Measurements from ENCODE around the gene ST3GAL4.
A peak's percentile ranks its signal among the peaks of the same experiment; 100 is the strongest.
"Not testable (repeated sequence)": the region's sequence is repeated elsewhere in the genome, so short reads cannot be mapped to it uniquely, and the experiment has no call there.

The ST3GAL4 gene

GRCh38 chr11:126366064-126366822 is 10.8 kb downstream of the ST3GAL4 start:
- no peak for DNase-seq

GRCh38 chr11:126366823-126367654 is 11.6 kb downstream of the ST3GAL4 start:
- DNase-seq: not testable (repeated sequence)

- not testable (repeated sequence) for DNase-seq
Observed at GRCh38 chr11:126367806-126368205, 12.3 kb downstream of the ST3GAL4 start.

- DNase-seq: not testable (repeated sequence)
Observed at GRCh38 chr11:126368336-126369119, 13.0 kb downstream of the ST3GAL4 start.

GRCh38 chr11:126370016-126370415 is 14.5 kb downstream of the ST3GAL4 start:
- no peak for DNase-seq

- DNase-seq: no peak
Observed at GRCh38 chr11:126371595-126371994, 16.1 kb downstream of the ST3GAL4 start.

- not testable (repeated sequence) for DNase-seq
Observed at GRCh38 chr11:126373389-126374066, 18.0 kb downstream of the ST3GAL4 start.

GRCh38 chr11:126374562-126375300 is 19.2 kb downstream of the ST3GAL4 start:
- not testable (repeated sequence) for DNase-seq

- peak; percentile 37 for DNase-seq
Observed at GRCh38 chr11:126375726-126376125, 20.2 kb downstream of the ST3GAL4 start.

- DNase-seq: peak; percentile 44
Observed at GRCh38 chr11:126378763-126379162, 23.3 kb downstream of the ST3GAL4 start.

GRCh38 chr11:126380909-126381308 is 25.4 kb downstream of the ST3GAL4 start:
- DNase-seq: no peak

GRCh38 chr11:126381960-126382359 is 26.5 kb downstream of the ST3GAL4 start:
- DNase-seq: not testable (repeated sequence)

GRCh38 chr11:126382641-126383040 is 27.2 kb downstream of the ST3GAL4 start:
- DNase-seq: not testable (repeated sequence)

GRCh38 chr11:126383339-126384335 is 28.2 kb downstream of the ST3GAL4 start:
- DNase-seq: no peak

GRCh38 chr11:126384449-126385070 is 29.1 kb downstream of the ST3GAL4 start:
- no peak for DNase-seq

GRCh38 chr11:126385991-126386728 is 30.7 kb downstream of the ST3GAL4 start:
- DNase-seq: no peak

- not testable (repeated sequence) for DNase-seq
Observed at GRCh38 chr11:126386729-126387071, 31.2 kb downstream of the ST3GAL4 start.

- no peak for DNase-seq
Observed at GRCh38 chr11:126387857-126388256, 32.4 kb downstream of the ST3GAL4 start.

- no peak for DNase-seq
Observed at GRCh38 chr11:126390272-126390867, 34.9 kb downstream of the ST3GAL4 start.

Measured in fibroblast of skin of abdomen (primary cell).